ENCODE results near the gene HEBP2.
"Not testable (repeated sequence)": the region's sequence is repeated elsewhere in the genome, so short reads cannot be mapped to it uniquely, and the experiment has no call there.

HEBP2 gene

GRCh38 chr6:138403801-138404665 is at the start of gene HEBP2:
HEBP2 (plus strand) TSS chr6:138404223; CDS start chr6:138404496, 273 bp downstream.
- peak; percentile 99 for DNase-seq

- no peak for DNase-seq
These were observed 46.1 kb upstream of the HEBP2 start for GRCh38 chr6:138357928-138358327.

- DNase-seq, result not testable (repeated sequence)
These were observed 35.3 kb upstream of the HEBP2 start for GRCh38 chr6:138368684-138369083.

GRCh38 chr6:138370631-138371451 is 33.2 kb upstream of the HEBP2 start:
- DNase-seq, result no peak

GRCh38 chr6:138371452-138371711 is 32.6 kb upstream of the HEBP2 start:
- DNase-seq, result no peak

- no peak for DNase-seq
These were observed 32.3 kb upstream of the HEBP2 start for GRCh38 chr6:138371720-138372119.

GRCh38 chr6:138372711-138373463 is 31.1 kb upstream of the HEBP2 start:
- no peak for DNase-seq

- no peak for DNase-seq
These were observed 29.8 kb upstream of the HEBP2 start for GRCh38 chr6:138374230-138374629.

GRCh38 chr6:138374815-138375214 is 29.2 kb upstream of the HEBP2 start:
- no peak for DNase-seq

GRCh38 chr6:138377042-138377441 is 27.0 kb upstream of the HEBP2 start:
- no peak for DNase-seq

- DNase-seq, result no peak
These were observed 26.2 kb upstream of the HEBP2 start, which contains the start of gene SMIM28 for GRCh38 chr6:138377844-138378243. SMIM28 (plus strand) TSS chr6:138377905; CDS start chr6:138378073, 168 bp downstream.

GRCh38 chr6:138378463-138378862 is 25.6 kb upstream of the HEBP2 start:
- DNase-seq, result no peak

GRCh38 chr6:138382498-138383265 is 21.3 kb upstream of the HEBP2 start:
- peak; percentile 76 for DNase-seq

GRCh38 chr6:138383776-138384175 is 20.2 kb upstream of the HEBP2 start:
- DNase-seq, result no peak

- no peak for DNase-seq
These were observed 17.1 kb upstream of the HEBP2 start for GRCh38 chr6:138386897-138387296.

GRCh38 chr6:138387577-138388368 is 16.2 kb upstream of the HEBP2 start:
- DNase-seq, result no peak

GRCh38 chr6:138389551-138389950 is 14.5 kb upstream of the HEBP2 start:
- DNase-seq, result no peak

GRCh38 chr6:138393871-138394783 is 9.9 kb upstream of the HEBP2 start:
- no peak for DNase-seq

GRCh38 chr6:138396709-138397108 is 7.3 kb upstream of the HEBP2 start:
- DNase-seq, result no peak
